Liver (tissue), 9 donors: Measurements from ENCODE around the gene CSTPP1. TPM values are rescaled to one million over a fixed set of nuclear protein-coding genes. Genes with fewer than 3 reads are reported as not detected.
"Not testable (repeated sequence)": the region's sequence is repeated elsewhere in the genome, so short reads cannot be mapped to it uniquely, and the experiment has no call there.

ENCODE experiments used
- DNase-seq: peaks from one replicate; pipeline ENCODE4 v3.0.0-alpha.2; 2017; ENCODE audit warnings: low spot score
- H3K27ac ChIP-seq, 2 donors: one replicate each; pipeline ENCODE4 v1.7.0; 2013; ENCODE audit warnings: inconsistent platforms in 2 of 2, low read length in 2 of 2, control low read depth in 1 of 2, low read depth in 1 of 2, mild to moderate bottlenecking in 1 of 2
- H3K27me3 ChIP-seq, 4 donors: one replicate each; pipeline versions ENCODE4 v1.6.1 to v1.7.0; 2013; ENCODE audit warnings: low read length in 3 of 4, inconsistent platforms in 1 of 4, mild to moderate bottlenecking in 1 of 4, moderate library complexity in 1 of 4; ENCODE audit not compliant: control insufficient read depth in 4 of 4, insufficient read depth in 4 of 4
- H3K36me3 ChIP-seq, 4 donors: one replicate each; pipeline versions ENCODE4 v1.6.1 to v1.7.0; 2013; ENCODE audit warnings: low read length in 3 of 4, mild to moderate bottlenecking in 3 of 4, low read depth in 1 of 4, moderate library complexity in 1 of 4; ENCODE audit not compliant: control insufficient read depth in 4 of 4, insufficient read depth in 3 of 4
- H3K4me1 ChIP-seq, 4 donors: one replicate each; pipeline versions ENCODE4 v1.6.1 to v1.7.0; 2013; ENCODE audit warnings: low read length in 3 of 4, mild to moderate bottlenecking in 3 of 4, moderate library complexity in 1 of 4; ENCODE audit not compliant: control insufficient read depth in 4 of 4, insufficient read depth in 4 of 4
- H3K4me3 ChIP-seq, 3 donors: one replicate each; pipeline versions ENCODE4 v1.6.1 to v1.7.0; 2013; ENCODE audit warnings: low read length in 3 of 3, control low read depth in 1 of 3, low read depth in 1 of 3, mild to moderate bottlenecking in 1 of 3
- H3K9ac ChIP-seq, 2 donors: one replicate each; pipeline ENCODE4 v1.7.0; 2013; ENCODE audit warnings: low read length in 2 of 2, mild to moderate bottlenecking in 2 of 2, moderate library complexity in 2 of 2, control low read depth in 1 of 2, low read depth in 1 of 2
- H3K9me3 ChIP-seq, 4 donors: one replicate each; pipeline versions ENCODE4 v1.6.1 to v1.7.0; 2013; ENCODE audit warnings: low read length in 3 of 4; ENCODE audit not compliant: control insufficient read depth in 4 of 4
- CTCF ChIP-seq: fragments of 150-350 bp; IDR thresholded peaks from 2 replicates; pipeline ENCODE4 v1.5.1; 2017; ENCODE audit warnings: improper control_type of control experiment, low read depth, low read length; ENCODE audit not compliant: missing input control
- EGR1 ChIP-seq, 2 donors: IDR thresholded peaks; 2 replicates each; pipeline ENCODE4 v1.6.1; 2016 to 2018; ENCODE audit warnings: antibody characterized with exemption in 2 of 2, low read depth in 2 of 2
- FOXA1 ChIP-seq: IDR thresholded peaks from 2 replicates; pipeline ENCODE4 v1.6.1; 2016; ENCODE audit warnings: antibody characterized with exemption
- FOXA2 ChIP-seq: IDR thresholded peaks from 2 replicates; pipeline ENCODE4 v1.6.1; 2016; ENCODE audit warnings: antibody characterized with exemption
- GABPA ChIP-seq, 2 donors: IDR thresholded peaks in 1 of 2; conservative IDR thresholded peaks in 1 of 2; 2 replicates each; pipeline ENCODE4 v1.6.1; 2016; ENCODE audit warnings: antibody characterized with exemption in 2 of 2, mild to moderate bottlenecking in 1 of 2, moderate library complexity in 1 of 2
- HNF4A ChIP-seq, 2 donors: conservative IDR thresholded peaks; 2 replicates each; pipeline ENCODE4 v1.6.1; 2016; ENCODE audit warnings: antibody characterized with exemption in 2 of 2, mild to moderate bottlenecking in 2 of 2
- JUND ChIP-seq, 2 donors: IDR thresholded peaks; 2 replicates each; pipeline ENCODE4 v1.6.1; 2016; ENCODE audit warnings: antibody characterized with exemption in 2 of 2
- NR2F2 ChIP-seq: IDR thresholded peaks from 2 replicates; pipeline ENCODE4 v1.6.1; 2016; ENCODE audit warnings: antibody characterized with exemption
- RAD21 ChIP-seq, 2 donors: IDR thresholded peaks; 2 replicates each; pipeline ENCODE4 v1.6.1; 2016; ENCODE audit warnings: antibody characterized with exemption in 2 of 2, mild to moderate bottlenecking in 2 of 2
- RXRA ChIP-seq, 2 donors: IDR thresholded peaks; 2 replicates each; pipeline ENCODE4 v1.6.1; 2017 to 2018; ENCODE audit warnings: antibody characterized with exemption in 2 of 2, mild to moderate bottlenecking in 1 of 2
- SP1 ChIP-seq: IDR thresholded peaks from 2 replicates; pipeline ENCODE4 v1.6.1; 2018; ENCODE audit warnings: antibody characterized with exemption, mild to moderate bottlenecking
- TAF1 ChIP-seq: conservative IDR thresholded peaks from 2 replicates; pipeline ENCODE4 v1.6.1; 2016; ENCODE audit warnings: antibody characterized with exemption, mild to moderate bottlenecking
- YY1 ChIP-seq: IDR thresholded peaks from 2 replicates; pipeline ENCODE4 v1.6.1; 2016; ENCODE audit warnings: antibody characterized with exemption, mild to moderate bottlenecking
- ZBTB33 ChIP-seq: IDR thresholded peaks from 2 replicates; pipeline ENCODE4 v1.6.1; 2016; ENCODE audit warnings: antibody characterized with exemption
- WGBS: extraction: QIAGEN DNeasy Blood & Tissue Kit; methylation state at CpG from one replicate; pipeline ENCODE4 v1.1.7; 2013; 5-methylcytosine and 5-hydroxymethylcytosine counted together
- polyA plus RNA-seq, 2 donors: library from polyadenylated mRNA; stranded (reverse) in 1 of 2; unstranded in 1 of 2; fragments of 200-250 nt in 1 of 2; fragments of >200 nt in 1 of 2; fragmentation: Nextera tagmentation in 1 of 2; extraction: Ambion mirVana in 1 of 2; gene quantifications; one replicate each; pipeline versions ENCODE4 v1.2.1 to v1.2.3, GENCODE V29; 2013 to 2015
- total RNA-seq, 2 donors: library from RNA; depleted of rRNA; stranded (reverse); fragments of >200 nt; gene quantifications; one replicate each; pipeline ENCODE4 v1.2.3, GENCODE V29; 2014
- TF ChIP-seq, protein P1 (sequence below): IDR thresholded peaks from 2 replicates; pipeline ENCODE4 v1.6.1; 2016; ENCODE audit warnings: antibody characterized with exemption
- TF ChIP-seq, protein P2 (sequence below): IDR thresholded peaks from 2 replicates; pipeline ENCODE4 v1.6.1; 2016; ENCODE audit warnings: antibody characterized with exemption
- donor health status: healthy.
- donor health status: healthy.
- donor health status: healthy.
- donor health status: healthy.
- donor health status: healthy.

Gene CSTPP1
- total and polyA plus RNA-seq, 4 donors: 5.4 to 6.6 (median 5.7) TPM

DNA sequence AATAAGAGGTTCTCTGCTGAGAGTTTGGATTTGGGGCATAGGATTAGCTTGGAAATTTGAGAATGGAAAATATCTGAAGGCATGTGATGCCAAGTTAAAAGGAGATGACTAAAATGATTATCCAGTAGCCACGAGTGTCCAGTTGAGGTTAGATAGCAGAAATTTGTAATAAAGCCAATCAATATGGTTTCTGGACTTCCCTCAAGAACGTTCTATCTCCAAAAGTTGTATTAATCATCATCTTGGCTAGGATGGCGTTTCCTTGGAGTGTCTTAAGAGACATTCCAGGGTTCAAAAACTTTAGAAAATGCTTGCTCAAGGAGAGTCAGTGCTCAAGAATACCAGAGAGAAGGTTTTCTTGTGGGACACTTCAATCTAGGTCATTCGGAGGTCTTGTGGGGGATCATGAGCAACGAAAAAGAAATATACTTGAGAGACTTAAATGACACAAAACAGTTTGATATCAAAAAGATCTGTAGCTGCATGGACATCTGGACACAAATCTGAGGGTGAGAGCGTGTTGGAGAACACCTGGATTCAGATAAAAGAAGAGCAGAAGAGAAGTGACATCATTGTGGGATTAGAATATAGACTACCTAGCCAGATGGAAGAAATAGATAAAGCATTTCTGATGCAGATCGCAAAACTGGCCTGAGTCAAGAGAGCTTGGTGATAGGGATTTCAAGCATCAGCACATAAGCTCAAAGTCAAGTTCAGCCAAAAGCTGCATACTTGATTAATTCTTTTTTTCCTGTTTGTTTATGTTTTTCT lies 142.4 kb downstream of the CSTPP1 start:
- H3K9ac ChIP-seq: no peak overlapping the region
- 81% methylated on average over 7 of the region's 7 CpGs for WGBS
- no peak for DNase-seq
- no peaks in the 10 kb centered on the region for H3K27me3 ChIP-seq
- no peak overlapping the region for H3K27ac ChIP-seq
- H3K4me3 ChIP-seq: no peak overlapping the region
- H3K4me1 ChIP-seq: no peaks in the 10 kb centered on the region
- no peak for TF ChIP-seq RXRA (IDR thresholded peaks at IDR 0.05)
- TF ChIP-seq GABPA (IDR thresholded peaks at IDR 0.05 in 1 of 2, conservative IDR thresholded peaks at IDR 0.05 in 1 of 2): no peak
- TF ChIP-seq RAD21 (IDR thresholded peaks at IDR 0.05): no peak
- TF ChIP-seq, protein P1, sequence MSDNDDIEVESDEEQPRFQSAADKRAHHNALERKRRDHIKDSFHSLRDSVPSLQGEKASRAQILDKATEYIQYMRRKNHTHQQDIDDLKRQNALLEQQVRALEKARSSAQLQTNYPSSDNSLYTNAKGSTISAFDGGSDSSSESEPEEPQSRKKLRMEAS: no peak
- TF ChIP-seq HNF4A (conservative IDR thresholded peaks at IDR 0.05): no peak
- no peak for TF ChIP-seq JUND (IDR thresholded peaks at IDR 0.05)
- H3K9me3 ChIP-seq: no peaks in the 10 kb centered on the region
- no peaks in the 10 kb centered on the region for H3K36me3 ChIP-seq

GRCh38 chr11:47080775-47081174 lies 144.2 kb downstream of the CSTPP1 start:
- H3K27ac ChIP-seq, H3K9me3 ChIP-seq, DNase-seq, H3K9ac ChIP-seq, H3K36me3 ChIP-seq, H3K4me3 ChIP-seq, H3K4me1 ChIP-seq, H3K27me3 ChIP-seq: not testable (repeated sequence)
- 100% methylated on average over 1 of the region's 1 CpG for WGBS

GRCh38 chr11:47083913-47084312 lies 147.4 kb downstream of the CSTPP1 start:
- Histone ChIP-seq H3K36me3 (no peaks in the 10 kb centered on the region), H3K27me3 (no peaks in the 10 kb centered on the region), H3K9me3 (no peaks in the 10 kb centered on the region), H3K27ac (no peak overlapping the region), H3K4me1 (no peaks in the 10 kb centered on the region), H3K9ac (no peak overlapping the region), H3K4me3 (no peak overlapping the region)
- TF ChIP-seq YY1: no peak
- no peak for TF ChIP-seq FOXA1
- no peak for TF ChIP-seq RAD21 (IDR thresholded peaks at IDR 0.05)
- no peak for TF ChIP-seq CTCF
- TF ChIP-seq FOXA2: no peak
- TF ChIP-seq TAF1: no peak
- no peak for TF ChIP-seq HNF4A (conservative IDR thresholded peaks at IDR 0.05)
- DNase-seq: no peak

DNA sequence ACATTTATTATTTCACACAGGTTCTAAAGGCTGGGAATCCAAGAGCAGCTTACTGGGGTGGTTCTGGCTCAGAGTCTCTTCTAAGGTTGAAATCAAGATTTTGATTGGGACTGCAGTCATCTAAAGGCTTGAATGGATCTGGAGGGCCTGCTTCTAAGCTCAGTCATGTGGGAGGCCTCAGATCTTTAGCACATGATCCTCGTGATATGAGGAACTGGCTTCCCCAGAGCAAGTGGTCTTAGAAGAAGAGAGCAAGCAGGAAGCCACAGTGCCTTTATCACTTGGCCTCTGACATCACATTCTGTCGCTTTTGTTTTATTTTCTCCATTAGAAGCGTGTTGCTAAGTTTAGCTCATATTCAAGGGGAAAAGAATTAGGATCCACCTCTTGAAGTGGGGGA lies 151.2 kb downstream of the CSTPP1 start:
- H3K4me3 ChIP-seq: no peak overlapping the region
- peaks cover 0 to 2% (median 1%) of the 10 kb centered on the region in 4 donors for H3K9me3 ChIP-seq
- no peaks in the 10 kb centered on the region for H3K27me3 ChIP-seq
- no peak overlapping the region for H3K27ac ChIP-seq
- DNase-seq: no peak
- WGBS: 76% methylated on average over 3 of the region's 3 CpGs
- H3K9ac ChIP-seq: no peak overlapping the region
- no peaks in the 10 kb centered on the region for H3K36me3 ChIP-seq
- H3K4me1 ChIP-seq: no peaks in the 10 kb centered on the region
- no peak for TF ChIP-seq HNF4A (conservative IDR thresholded peaks at IDR 0.05)
- TF ChIP-seq ZBTB33: no peak
- no peak for TF ChIP-seq TAF1
- no peak for TF ChIP-seq SP1
- no peak for TF ChIP-seq FOXA2
- TF ChIP-seq NR2F2: no peak
- no peak for TF ChIP-seq RXRA (IDR thresholded peaks at IDR 0.05)
- no peak for TF ChIP-seq YY1
- no peak for TF ChIP-seq EGR1 (IDR thresholded peaks at IDR 0.05; ENCODE audit: low read depth in 2 of 2)
- TF ChIP-seq, protein P2, sequence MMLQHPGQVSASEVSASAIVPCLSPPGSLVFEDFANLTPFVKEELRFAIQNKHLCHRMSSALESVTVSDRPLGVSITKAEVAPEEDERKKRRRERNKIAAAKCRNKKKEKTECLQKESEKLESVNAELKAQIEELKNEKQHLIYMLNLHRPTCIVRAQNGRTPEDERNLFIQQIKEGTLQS: no peak
- TF ChIP-seq, protein P1: no peak
- no peak for TF ChIP-seq GABPA (IDR thresholded peaks at IDR 0.05 in 1 of 2, conservative IDR thresholded peaks at IDR 0.05 in 1 of 2)
